A549 (cell line): ENCODE data around the gene CABP7.

Experiments
- CEBPB ChIP-seq, 2 experiments: fragments of >200 bp in 1 of 2; sonication (Bioruptor Twin) in 1 of 2; formaldehyde crosslinking in 1 of 2; IDR thresholded peaks; 2 replicates each; pipeline ENCODE4 v1.6.1; 2012 to 2016
- CTCF ChIP-seq: fragments of >200 bp; sonication (Bioruptor Twin); formaldehyde crosslinking; IDR thresholded peaks from 3 replicates; pipeline ENCODE4 v1.5.1; 2016
- HOXA7 ChIP-seq: fragments of 250-450 bp; sonication (Bioruptor Pico); IDR thresholded peaks from 2 replicates; pipeline ENCODE4 v1.5.0; 2020; ENCODE audit warnings: mild to moderate bottlenecking, moderate library complexity
- JUN ChIP-seq, 2 experiments: fragments of >200 bp; sonication (Bioruptor Twin); formaldehyde crosslinking; IDR thresholded peaks; 2 replicates in 1 of 2; 3 replicates in 1 of 2; pipeline ENCODE4 v1.6.1; 2016 to 2017
- JUNB ChIP-seq: fragments of >200 bp; sonication (Bioruptor Twin); formaldehyde crosslinking; IDR thresholded peaks from 2 replicates; pipeline ENCODE4 v1.6.1; 2016
- KDM5A ChIP-seq: fragments of 200-600 bp; sonication (generic); IDR thresholded peaks from 2 replicates; pipeline ENCODE4 v1.6.1; 2016; ENCODE audit warnings: antibody characterized with exemption, mild to moderate bottlenecking
- MAX ChIP-seq: IDR thresholded peaks from 2 replicates; pipeline ENCODE4 v1.6.1; 2012
- PHF8 ChIP-seq: fragments of 200-600 bp; sonication (generic); IDR thresholded peaks from 2 replicates; pipeline ENCODE4 v1.6.1; 2016; ENCODE audit warnings: low read depth, mild to moderate bottlenecking, antibody characterized with exemption, moderate library complexity, borderline replicate concordance
- POLR2A ChIP-seq: IDR thresholded peaks from 2 replicates; pipeline ENCODE4 v1.6.1; 2012; ENCODE audit warnings: mild to moderate bottlenecking, low read length
- POLR2AphosphoS2 ChIP-seq: conservative IDR thresholded peaks from 2 replicates; pipeline ENCODE4 v1.6.1; 2012; ENCODE audit warnings: low read length, improper control_type of control experiment, inconsistent platforms
- RCOR1 ChIP-seq: fragments of 150-350 bp; IDR thresholded peaks from 2 replicates; pipeline ENCODE4 v1.6.1; 2014; ENCODE audit warnings: antibody characterized with exemption, low read length, low read depth
- USF2 ChIP-seq: fragments of 450-650 bp; IDR thresholded peaks from 2 replicates; pipeline ENCODE4 v1.6.1; 2014; ENCODE audit warnings: antibody characterized with exemption

- TF ChIP-seq JUNB (no peak), MAX (no peak), POLR2AphosphoS2 (no peak), CTCF (no peak), PHF8 (no peak), USF2 (no peak), JUN (IDR thresholded peaks at IDR 0.05) (no peak), KDM5A (no peak), CEBPB (IDR thresholded peaks at IDR 0.05) (no peak), POLR2A (no peak), HOXA7 (no peak), RCOR1 (no peak)
These were observed 49.2 kb upstream of the CABP7 start for GRCh38 chr22:29670626-29671025.
